NB4 (cell line): ENCODE measurements around the gene RNU6-1.

Source experiments
- MYC ChIP-seq: IDR thresholded peaks from 2 replicates; pipeline ENCODE4 v1.6.1; 2011; ENCODE audit warnings: low read depth, low read length
- POLR2A ChIP-seq: IDR thresholded peaks from 2 replicates; pipeline ENCODE4 v1.6.1; 2011; ENCODE audit warnings: mild to moderate bottlenecking; ENCODE audit not compliant: insufficient read length; ENCODE audit errors: extremely low read depth
- TF ChIP-seq, protein P1 (sequence below): IDR thresholded peaks from one replicate; pipeline ENCODE4 v1.5.1; 2012; ENCODE audit warnings: low read depth, low read length
- TF ChIP-seq, protein P2 (sequence below): IDR thresholded peaks from 2 replicates; pipeline ENCODE4 v1.6.1; 2011; ENCODE audit warnings: low read depth, low read length

DNA sequence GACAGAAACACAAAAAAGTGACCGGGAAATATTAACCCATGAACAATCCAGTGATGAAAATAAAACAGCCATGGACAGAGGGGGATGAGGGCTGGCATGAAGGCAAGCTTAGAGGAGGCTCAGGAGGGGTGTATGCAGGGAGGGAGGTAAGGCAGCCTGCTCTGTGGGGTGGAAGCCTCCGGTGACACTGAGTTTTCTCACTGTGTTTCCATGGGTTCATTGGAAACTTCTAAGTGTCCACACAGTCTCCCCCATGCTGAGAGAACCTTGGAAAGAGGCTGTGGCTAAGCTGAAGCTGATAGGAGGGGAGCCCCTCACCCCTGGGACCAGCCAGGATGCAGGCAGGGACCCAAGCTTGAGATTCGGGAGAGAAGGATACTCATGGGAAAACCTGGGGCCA lies 21.4 kb downstream of the RNU6-1 start:
- TF ChIP-seq, protein P1, sequence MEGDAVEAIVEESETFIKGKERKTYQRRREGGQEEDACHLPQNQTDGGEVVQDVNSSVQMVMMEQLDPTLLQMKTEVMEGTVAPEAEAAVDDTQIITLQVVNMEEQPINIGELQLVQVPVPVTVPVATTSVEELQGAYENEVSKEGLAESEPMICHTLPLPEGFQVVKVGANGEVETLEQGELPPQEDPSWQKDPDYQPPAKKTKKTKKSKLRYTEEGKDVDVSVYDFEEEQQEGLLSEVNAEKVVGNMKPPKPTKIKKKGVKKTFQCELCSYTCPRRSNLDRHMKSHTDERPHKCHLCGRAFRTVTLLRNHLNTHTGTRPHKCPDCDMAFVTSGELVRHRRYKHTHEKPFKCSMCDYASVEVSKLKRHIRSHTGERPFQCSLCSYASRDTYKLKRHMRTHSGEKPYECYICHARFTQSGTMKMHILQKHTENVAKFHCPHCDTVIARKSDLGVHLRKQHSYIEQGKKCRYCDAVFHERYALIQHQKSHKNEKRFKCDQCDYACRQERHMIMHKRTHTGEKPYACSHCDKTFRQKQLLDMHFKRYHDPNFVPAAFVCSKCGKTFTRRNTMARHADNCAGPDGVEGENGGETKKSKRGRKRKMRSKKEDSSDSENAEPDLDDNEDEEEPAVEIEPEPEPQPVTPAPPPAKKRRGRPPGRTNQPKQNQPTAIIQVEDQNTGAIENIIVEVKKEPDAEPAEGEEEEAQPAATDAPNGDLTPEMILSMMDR, result no peak
- no peak for TF ChIP-seq POLR2A
- TF ChIP-seq, protein P2, sequence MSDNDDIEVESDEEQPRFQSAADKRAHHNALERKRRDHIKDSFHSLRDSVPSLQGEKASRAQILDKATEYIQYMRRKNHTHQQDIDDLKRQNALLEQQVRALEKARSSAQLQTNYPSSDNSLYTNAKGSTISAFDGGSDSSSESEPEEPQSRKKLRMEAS, result no peak
- TF ChIP-seq MYC, result no peak
